Progenitor cell of endocrine pancreas (in vitro differentiated cells): ENCODE measurements around the gene RPL41. TPM values are rescaled to one million over a fixed set of nuclear protein-coding genes. Genes with fewer than 3 reads are reported as not detected.

Experiments
- DNase-seq: peaks from one replicate; pipeline ENCODE4 v3.0.0; 2021; ENCODE audit warnings: low spot score; ENCODE audit not compliant: unreplicated experiment
- H3K27ac Mint-ChIP-seq: 2 replicates; pipeline ENCODE4 v1.8.0; 2021; ENCODE audit warnings: mild to moderate bottlenecking, moderate library complexity, mixed read lengths
- H3K27me3 Mint-ChIP-seq: 2 replicates; pipeline ENCODE4 v1.8.0; 2021; ENCODE audit warnings: mixed read lengths
- H3K36me3 Mint-ChIP-seq: 2 replicates; pipeline ENCODE4 v1.8.0; 2022; ENCODE audit warnings: mixed read lengths; ENCODE audit not compliant: insufficient read depth
- H3K4me1 Mint-ChIP-seq: 2 replicates; pipeline ENCODE4 v1.8.0; 2021; ENCODE audit warnings: low read depth, mixed read lengths
- H3K4me3 Mint-ChIP-seq: 2 replicates; pipeline ENCODE4 v1.8.0; 2021; ENCODE audit warnings: low read depth, mild to moderate bottlenecking, moderate library complexity, mixed read lengths
- H3K9me3 Mint-ChIP-seq: 2 replicates; pipeline ENCODE4 v1.8.0; 2021; ENCODE audit warnings: low read depth, mixed read lengths
- total RNA-seq: library from RNA; stranded (reverse); gene quantifications from 2 replicates; pipeline ENCODE4 v1.2.1, GENCODE V29; 2021
- TF ChIP-seq, protein P1 (sequence below): fragments of 200-600 bp; sonication (generic); IDR thresholded peaks from one replicate; pipeline ENCODE4 v1.5.0; 2021; ENCODE audit warnings: antibody characterized with exemption, mild to moderate bottlenecking; ENCODE audit not compliant: unreplicated experiment

RPL41 gene
- total RNA-seq, 1 donor from 2014 or later, result 3,912 TPM

DNA sequence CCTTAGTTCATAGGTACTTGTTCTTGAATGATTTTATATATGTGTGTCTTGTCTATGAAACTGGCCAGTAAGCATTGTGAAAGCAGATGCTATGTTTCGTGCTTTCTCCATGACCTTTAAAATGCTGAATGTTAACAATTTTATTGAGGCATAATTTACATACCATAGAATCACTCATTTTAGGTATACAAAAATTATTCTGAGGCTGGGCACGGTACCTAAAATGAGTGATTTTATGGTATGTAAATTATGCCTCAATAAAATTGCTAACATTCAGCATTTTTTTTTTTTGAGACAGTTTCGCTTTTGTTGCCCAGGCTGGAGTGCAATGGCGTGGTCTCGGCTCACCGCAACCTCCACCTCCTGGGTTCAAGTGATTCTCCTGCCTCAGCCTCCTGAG lies 18.5 kb downstream of the RPL41 start:
- H3K27me3 Mint-ChIP-seq, result no peaks in the 10 kb centered on the region
- no peaks in the 10 kb centered on the region for H3K9me3 Mint-ChIP-seq
- peaks cover 4% of the 10 kb centered on the region for H3K4me1 Mint-ChIP-seq
- peaks cover 42% of the 10 kb centered on the region for H3K36me3 Mint-ChIP-seq
- TF ChIP-seq, protein P1, sequence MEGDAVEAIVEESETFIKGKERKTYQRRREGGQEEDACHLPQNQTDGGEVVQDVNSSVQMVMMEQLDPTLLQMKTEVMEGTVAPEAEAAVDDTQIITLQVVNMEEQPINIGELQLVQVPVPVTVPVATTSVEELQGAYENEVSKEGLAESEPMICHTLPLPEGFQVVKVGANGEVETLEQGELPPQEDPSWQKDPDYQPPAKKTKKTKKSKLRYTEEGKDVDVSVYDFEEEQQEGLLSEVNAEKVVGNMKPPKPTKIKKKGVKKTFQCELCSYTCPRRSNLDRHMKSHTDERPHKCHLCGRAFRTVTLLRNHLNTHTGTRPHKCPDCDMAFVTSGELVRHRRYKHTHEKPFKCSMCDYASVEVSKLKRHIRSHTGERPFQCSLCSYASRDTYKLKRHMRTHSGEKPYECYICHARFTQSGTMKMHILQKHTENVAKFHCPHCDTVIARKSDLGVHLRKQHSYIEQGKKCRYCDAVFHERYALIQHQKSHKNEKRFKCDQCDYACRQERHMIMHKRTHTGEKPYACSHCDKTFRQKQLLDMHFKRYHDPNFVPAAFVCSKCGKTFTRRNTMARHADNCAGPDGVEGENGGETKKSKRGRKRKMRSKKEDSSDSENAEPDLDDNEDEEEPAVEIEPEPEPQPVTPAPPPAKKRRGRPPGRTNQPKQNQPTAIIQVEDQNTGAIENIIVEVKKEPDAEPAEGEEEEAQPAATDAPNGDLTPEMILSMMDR, result no peak
- no peak overlapping the region for H3K4me3 Mint-ChIP-seq
- H3K27ac Mint-ChIP-seq, result no peak overlapping the region
- no peak for DNase-seq

DNA sequence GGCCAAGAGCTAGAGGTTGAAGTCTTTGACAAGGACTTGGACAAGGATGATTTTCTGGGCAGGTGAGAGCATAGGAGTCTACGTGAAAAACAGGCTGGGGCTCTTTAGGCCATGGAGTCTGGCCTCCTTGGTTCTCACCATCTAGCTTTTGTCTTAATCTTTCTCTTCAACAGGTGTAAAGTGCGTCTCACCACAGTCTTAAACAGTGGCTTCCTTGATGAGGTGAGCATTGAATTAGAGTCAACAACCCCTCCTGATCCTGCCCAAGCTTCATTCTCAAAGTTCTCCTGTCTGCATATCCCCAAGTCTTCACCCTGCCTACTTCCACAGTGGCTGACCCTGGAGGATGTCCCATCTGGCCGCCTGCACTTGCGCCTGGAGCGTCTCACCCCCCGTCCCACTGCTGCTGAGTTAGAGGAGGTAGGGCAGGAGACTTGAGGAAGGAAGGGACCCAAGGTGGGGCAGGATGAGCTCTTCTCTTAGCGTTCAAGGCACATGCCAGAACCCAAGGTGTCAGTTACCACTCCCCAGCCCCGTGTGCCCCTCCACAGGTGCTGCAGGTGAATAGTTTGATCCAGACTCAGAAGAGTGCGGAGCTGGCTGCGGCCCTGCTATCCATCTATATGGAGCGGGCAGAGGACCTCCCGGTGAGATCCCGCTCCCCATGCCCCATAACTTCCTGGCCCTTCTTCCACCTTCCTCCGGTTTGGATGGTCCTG lies 21.6 kb downstream of the RPL41 start:
- no peak overlapping the region for H3K27ac Mint-ChIP-seq
- no peak overlapping the region for H3K4me3 Mint-ChIP-seq
- TF ChIP-seq, protein P1, result no peak
- H3K4me1 Mint-ChIP-seq, result no peaks in the 10 kb centered on the region
- no peaks in the 10 kb centered on the region for H3K9me3 Mint-ChIP-seq
- H3K36me3 Mint-ChIP-seq, result peaks cover 39% of the 10 kb centered on the region
- H3K27me3 Mint-ChIP-seq, result no peaks in the 10 kb centered on the region
- no peak for DNase-seq

DNA sequence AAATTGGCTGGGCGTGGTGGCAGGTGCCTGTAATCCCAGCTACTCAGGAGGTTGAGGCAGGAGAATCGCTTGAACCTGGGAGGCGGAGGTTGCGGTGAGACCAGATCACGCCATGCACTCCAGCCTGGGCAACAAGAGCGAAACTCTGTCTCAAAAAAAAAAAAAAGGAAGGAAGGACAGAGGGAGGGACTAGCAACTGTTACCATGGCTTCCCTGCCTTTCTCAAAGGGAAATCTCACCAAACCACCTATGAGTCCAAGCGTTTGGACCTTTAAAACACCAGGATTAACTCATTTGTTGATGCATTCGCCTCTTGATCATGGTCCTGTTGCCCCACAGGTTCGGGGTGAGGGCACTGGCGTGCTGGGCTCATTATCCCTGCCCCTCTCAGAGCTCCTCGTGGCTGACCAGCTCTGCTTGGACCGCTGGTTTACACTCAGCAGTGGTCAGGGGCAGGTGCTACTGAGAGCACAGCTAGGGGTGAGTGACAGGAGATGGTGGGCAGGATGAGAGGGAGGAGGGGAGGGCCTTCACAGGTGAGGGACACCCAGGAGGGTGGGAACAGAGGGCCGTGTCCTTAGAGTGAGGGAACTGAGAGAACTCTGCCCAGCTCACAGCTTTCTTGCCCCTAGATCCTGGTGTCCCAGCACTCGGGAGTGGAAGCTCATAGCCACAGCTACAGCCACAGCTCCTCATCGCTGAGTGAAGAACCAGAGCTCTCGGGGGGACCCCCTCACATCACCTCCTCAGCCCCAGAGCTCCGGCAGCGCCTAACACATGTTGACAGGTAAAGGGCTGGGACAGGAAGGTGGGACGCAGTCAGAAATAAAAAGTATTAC lies 25.7 kb downstream of the RPL41 start:
- Mint-ChIP-seq H3K36me3 (peaks cover 36% of the 10 kb centered on the region), H3K27me3 (no peaks in the 10 kb centered on the region), H3K27ac (peak overlapping the region; percentile 24), H3K4me1 (peaks cover 2% of the 10 kb centered on the region), H3K9me3 (no peaks in the 10 kb centered on the region), H3K4me3 (no peak overlapping the region)
- no peak for DNase-seq
- TF ChIP-seq, protein P1, result no peak

DNA sequence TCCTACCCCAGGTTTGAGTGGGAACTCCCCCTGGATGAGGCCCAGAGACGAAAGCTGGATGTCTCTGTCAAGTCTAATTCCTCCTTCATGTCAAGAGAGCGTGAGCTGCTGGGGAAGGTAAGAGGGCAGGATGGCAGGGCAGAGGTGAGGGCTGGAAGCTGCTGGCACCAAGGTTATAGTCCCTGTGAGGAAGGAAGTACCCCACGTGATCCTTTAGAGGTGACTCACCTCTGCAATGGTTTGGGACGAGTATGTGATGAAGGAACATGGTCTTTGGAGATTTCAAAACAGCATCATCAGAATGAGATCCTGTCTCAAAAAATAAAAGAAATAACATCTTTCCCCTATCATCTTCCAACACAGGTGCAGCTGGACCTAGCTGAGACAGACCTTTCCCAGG lies 26.8 kb downstream of the RPL41 start:
- TF ChIP-seq, protein P1, result no peak
- Mint-ChIP-seq H3K9me3 (no peaks in the 10 kb centered on the region), H3K4me3 (no peak overlapping the region), H3K36me3 (peaks cover 32% of the 10 kb centered on the region), H3K4me1 (peaks cover 2% of the 10 kb centered on the region), H3K27ac (no peak overlapping the region), H3K27me3 (no peaks in the 10 kb centered on the region)
- DNase-seq, result no peak

DNA sequence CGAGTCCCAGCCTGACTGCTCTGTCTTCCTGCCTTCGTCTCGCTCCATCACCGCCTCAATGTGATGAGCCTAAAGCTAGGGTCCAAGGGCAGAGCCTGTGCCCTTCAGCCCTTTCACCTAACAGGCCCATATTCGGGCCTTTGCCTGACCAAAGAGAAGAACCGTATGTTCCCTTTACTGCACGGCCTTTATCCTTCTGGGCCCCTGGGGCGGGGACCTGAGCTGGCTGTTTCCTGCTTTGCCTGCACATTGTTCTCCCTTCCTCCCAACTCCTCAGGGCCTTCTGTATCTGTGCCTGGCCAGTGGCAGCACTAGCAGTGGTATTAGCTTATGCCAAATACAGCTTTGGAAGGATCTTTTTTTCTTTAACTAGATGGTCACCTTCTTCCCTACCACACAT lies 27.4 kb downstream of the RPL41 start:
- Mint-ChIP-seq H3K27ac (no peak overlapping the region), H3K4me3 (no peak overlapping the region), H3K9me3 (no peaks in the 10 kb centered on the region), H3K27me3 (no peaks in the 10 kb centered on the region), H3K36me3 (peaks cover 26% of the 10 kb centered on the region), H3K4me1 (peaks cover 2% of the 10 kb centered on the region)
- TF ChIP-seq, protein P1, result no peak
- no peak for DNase-seq
